CD4-positive, alpha-beta T cell treated with Interleukin-12 subunit alpha and Interleukin-12 subunit beta, for 1 hour (primary cell): ENCODE results near the gene COL4A5.
"Not testable (repeated sequence)": the region's sequence is repeated elsewhere in the genome, so short reads cannot be mapped to it uniquely, and the experiment has no call there.

Source experiments
- DNase-seq: peaks from one replicate; pipeline ENCODE4 v3.0.0-alpha.2; 2020

Gene COL4A5

DNA sequence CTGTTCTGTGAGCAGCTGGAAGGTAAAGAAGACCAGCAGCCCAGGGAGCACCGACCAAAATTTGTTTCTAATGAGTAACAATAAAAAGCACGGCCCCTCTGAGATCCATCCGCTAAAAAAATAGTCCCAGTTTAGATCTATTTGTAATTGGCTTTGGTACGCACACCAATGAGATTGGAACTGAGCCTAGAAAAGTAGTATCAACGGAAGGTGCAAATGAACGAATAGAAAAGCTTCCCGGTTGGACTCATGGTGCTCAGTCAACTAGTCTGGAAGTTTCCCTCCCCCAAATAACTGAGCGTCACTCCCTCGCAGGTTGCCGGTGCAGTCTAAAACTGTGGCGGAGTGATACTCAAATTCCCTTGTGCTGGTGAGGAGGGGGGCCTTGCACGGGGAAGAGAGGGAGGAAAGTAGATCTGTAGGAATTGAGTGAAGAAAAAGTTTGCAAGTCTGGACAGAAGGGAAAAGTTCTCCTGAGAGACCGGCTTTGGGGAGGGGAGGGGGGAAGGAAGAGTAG lies at the start of gene COL4A5:
Gene COL4A5, plus strand, starts transcription at position 413 of the 517 bp plus-strand sequence. CDS start 288 bp downstream, outside the sequence.
- no peak for DNase-seq

DNA sequence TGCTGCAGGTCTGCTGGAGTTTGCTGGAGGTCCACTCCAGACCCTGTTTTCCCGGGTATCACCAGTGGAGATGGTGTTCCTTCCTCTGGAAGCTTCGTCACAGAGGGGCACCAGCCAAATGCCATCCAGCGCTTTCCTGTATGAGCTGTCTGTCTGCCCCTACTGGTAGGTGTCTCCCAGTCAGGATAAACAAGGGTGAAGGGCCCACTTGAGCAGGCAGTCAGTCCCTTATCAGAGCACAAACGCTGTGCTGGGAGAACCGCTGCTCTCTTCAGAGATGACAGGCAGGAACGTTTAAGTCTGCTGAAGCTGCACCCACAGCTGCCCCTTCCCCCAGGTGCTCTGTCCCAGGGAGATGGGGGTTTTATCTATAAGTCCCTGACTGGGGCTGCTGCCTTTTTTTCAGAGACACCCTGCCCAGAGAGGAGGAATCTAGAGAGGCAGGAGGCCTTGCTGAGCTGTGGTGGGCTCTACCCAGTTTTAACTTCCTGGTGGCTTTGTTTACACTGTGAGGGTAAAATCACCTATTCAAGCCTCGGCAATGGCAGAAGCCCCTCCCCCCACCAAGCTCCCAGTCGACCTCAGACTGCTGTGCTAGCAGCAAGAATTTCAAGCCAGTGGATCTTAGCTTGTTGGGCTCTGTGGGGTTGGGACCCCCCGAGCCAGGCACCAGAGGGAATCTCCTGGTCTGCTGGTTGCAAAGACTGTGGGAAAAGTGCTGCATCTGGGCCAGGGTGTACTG lies 48.5 kb upstream of the COL4A5 start:
- not testable (repeated sequence) for DNase-seq

DNA sequence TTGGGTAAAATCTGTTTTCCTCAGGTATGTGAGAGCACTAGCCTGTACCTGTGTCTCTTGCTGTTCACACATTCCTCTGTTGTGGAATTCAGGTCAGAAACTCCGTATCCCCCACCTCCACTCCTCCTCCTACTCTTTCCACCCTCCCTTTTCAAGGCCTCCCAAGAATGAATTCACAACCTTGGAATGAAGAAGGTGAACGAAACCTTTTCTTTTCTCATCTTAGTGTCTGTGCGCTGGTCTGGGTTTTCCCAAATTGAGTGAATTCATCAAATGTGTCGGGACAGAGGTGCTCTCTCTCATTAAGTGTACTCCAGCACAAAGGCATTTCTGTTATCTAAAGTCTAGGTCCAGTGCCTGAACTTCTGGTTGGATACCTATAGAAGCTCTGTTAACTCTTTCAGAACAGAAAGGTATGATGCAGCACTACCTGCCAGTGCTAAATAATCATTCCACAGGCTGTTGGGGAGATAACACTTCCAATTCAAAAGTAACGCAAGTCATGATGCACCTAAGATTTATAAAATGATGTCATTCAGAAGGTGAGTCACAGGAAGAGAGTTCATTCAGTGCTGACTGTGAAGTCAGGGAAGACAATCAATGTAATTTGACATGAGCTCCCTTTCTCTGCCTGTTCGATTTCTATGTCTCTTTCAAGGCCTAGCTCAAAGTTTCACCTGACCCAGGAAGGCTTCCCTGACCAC lies 43.3 kb upstream of the COL4A5 start:
- DNase-seq, result no peak

DNA sequence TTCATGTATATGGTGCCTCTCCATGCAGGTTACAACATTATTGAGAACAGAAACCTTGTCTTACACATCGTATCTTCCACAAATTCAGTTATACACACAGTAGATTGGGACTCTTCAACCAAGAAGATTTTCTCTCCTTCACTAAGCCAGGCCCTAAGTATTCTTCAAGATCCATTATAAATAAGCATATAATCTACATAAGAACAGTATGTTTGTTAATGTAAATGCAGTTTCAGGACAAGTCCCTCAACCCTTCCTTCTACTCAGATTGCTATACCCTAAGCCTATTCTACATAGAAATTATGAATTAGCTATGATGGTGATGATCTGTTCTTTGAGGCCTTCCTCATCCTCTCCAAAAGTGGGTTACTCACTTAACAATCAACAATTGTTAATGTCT lies 42.7 kb upstream of the COL4A5 start:
- DNase-seq, result no peak

DNA sequence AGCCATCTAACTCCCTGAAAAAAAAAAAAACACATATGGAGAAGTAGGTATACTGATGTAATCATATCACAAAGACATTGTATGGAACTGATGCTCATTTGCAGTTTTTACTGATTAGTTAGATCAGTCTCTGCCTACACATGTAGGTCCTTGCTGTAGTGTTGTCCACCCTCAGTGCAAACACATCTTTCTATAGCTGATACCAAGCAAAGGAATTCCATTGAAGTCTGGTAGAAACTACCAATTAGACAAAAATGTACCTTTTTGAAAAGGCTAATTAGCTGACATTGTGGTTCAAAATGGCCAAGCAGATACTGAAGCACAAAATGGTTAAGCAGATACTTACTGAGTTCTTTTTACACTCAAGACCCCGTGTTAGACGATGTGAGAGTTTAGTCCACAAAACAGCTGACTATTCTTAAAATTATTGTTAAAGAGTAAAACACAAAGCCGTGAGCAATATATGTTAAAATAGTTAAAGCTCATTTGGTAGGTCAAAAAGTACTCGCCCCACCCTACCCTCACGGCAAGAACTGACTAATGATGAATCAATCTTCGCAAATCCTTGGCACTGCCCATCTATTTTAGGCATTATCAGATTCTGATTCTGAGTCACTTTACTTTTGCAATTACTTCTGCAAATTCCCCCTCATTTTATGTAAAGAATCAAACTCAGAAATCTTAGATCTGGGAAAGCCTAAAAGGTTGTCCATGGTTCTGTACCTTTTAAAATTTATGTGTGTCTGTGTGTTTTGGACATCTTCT lies 41.8 kb upstream of the COL4A5 start:
- no peak for DNase-seq

DNA sequence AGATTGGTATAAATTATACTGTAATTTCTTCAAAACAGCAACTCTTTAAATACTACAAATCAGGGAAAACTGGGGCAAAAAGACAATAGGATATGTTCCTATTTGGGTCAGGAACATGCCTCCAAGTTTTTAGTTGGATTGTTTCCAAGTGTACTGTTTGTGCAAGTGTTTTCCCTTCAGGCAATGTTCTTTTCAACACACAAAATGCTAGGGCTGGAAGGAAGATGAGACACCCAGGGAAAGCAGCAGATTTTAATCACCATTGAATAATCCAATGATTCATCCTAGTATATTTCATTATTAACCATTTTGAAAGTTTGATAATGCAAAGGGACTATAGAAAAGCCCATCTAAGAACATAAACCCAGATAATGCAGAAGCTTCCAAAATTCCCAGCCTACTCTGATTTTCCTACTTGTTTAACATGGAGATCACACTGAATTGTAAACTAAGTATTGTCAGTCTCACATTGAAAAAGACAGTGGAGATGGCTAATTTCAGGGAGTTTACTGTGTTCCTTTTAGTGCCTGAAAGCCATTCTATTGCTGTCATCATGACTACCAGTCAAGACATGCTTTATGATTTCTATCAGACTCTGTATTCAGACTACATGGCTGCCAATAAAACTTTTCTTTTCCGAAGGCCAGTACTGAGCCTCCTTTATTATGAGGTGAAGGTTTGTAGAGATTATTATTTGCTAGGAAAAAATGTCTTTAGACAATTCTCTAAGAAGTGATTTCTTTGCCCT lies 40.0 kb upstream of the COL4A5 start:
- no peak for DNase-seq

DNA sequence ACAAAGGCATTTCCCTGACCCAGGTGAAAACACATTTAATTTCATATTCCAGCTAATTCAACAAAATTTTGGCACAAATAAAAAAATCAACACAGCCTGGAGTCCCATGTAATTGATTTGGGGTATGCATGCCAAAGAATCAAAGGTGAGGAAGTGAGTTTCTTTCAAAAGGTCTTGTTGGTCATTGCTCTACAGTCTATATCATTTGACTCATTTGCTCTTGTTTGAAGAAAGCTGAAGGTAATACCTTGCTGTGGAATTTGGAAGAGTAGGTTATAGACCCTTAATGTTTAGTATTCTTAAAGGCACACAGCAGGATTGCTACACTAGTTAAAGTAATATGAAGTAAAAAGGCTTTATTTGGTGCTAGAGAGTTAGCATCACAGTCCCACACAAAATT lies 26.9 kb upstream of the COL4A5 start:
- no peak for DNase-seq

DNA sequence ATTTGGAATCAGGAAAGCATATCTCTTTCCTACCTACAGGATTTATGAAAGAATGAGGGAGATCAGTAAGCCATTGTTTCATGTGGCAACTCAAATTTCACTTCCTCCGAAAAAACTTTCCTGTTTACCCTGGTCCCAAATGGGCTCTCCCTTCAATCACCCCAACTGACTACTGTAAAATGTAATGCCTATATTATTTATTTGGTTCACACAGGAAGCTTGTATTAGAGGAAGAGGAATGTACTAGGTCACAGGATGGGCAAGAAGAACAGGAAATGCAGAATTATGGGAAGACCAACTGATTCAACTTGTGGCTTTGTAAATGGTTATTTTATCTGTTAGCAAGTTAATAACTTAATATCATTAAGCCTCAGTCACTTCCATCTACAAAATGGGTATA lies 24.5 kb upstream of the COL4A5 start:
- DNase-seq, result no peak

DNA sequence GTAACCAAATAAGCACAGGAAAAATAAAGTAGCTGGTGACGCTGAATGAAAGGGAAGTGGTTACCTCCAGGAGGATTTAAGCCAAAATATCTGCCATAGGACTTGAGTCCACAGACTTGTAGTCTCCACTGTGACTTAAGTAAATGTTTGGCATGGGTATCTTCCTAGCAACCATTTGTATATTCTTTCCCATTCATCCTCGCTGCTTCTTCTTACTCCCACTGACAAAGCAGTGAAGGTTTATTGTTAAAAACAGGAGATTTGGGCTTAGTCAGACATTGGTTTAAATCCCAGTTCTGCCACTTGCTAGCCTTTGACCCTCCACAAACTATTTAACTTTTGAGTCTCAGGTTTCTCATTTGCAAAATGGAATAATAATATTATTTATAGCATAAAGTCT lies 23.7 kb upstream of the COL4A5 start:
- DNase-seq, result no peak

DNA sequence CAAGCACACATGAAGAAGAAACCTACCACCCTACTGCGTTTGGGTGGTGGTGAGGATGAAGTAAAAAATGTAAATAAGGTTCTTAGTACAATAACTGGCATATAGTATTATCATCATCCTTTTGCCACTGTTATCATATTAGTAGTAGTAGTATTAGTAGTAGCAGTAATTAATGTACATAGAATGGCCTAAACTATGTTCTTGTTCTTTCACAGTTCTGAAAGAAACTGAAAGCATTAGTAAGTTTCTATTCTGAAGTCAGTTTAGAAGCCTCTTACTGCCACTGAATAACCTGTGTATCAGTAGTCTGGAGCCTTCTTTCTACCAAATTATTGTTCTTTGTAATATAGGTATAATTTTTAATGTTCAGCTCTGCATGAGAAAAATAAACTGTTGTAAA lies 22.4 kb upstream of the COL4A5 start:
- no peak for DNase-seq

DNA sequence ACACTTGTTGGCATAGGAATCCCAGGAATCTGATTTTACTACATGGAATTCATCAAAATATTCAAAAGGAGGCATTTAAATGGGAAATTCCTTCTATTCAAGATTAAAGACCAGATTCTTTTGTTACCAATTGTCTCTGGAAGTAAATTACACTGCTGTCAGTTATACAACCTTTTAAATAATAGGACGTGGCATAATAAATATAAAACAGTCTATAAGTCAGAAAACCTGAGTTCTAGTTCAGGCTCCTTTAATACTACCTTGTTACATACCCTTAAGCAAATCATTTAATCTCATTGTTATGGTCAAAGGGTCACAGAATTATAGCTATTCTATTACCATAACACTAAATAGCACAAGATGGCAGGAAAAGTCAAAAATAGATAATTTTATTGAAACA lies 20.2 kb upstream of the COL4A5 start:
- DNase-seq, result no peak

DNA sequence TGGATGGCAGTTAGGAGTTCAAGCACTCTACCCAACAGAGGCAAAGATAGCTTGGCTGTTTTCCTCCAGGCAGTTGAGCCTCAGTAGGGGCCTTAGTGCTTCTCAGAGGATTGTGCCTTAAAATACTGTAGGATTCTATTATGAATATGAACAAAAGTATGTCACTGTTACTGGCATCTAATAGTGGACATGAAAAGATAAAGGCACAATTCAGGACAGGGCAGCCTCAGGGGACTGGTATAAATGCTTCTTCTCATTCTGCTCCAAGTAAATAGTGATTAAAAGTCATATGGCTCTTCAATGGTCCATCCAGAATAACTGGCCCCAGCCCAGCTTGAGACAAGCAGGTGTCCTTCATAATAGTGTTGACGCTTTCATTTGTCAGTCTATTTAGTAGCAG lies 19.2 kb upstream of the COL4A5 start:
- no peak for DNase-seq

DNA sequence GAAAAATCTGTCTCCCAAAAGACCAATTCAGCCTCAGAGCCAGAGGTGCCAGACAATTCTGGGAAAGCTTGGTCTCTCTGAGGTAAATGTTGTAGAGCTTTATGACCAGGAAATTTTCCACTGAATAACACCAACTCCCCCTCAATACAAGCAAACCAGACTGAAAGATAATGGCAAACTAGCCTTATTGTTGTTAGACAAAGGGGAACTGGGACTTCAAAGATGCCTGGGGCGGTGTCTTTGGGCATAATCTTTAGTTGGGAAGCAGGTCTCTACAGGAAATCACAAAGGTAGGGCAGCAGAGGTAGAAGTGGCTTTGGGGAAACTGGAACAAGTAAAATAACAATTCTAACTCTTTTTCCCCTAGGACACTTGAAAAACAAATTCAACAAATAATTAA lies 13.4 kb upstream of the COL4A5 start:
- no peak for DNase-seq

DNA sequence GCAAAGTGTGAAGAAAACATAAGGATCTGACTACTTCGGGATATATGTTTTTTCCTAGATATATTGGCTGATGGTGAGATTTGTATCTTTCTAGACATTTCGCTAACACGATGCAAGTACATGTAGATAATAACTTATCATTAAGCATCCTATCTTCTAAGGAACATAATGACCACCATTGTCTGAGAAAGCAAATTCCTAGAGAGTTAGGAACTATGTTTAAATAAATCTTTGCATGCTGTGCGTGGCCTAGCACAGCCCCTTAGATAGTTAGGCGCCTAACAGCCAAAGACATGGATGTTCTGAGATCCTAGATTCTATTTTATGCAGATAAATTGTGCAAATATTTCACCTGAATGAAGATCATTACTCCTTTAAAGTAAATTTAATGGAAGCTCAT lies 4.4 kb upstream of the COL4A5 start:
- DNase-seq, result no peak

DNA sequence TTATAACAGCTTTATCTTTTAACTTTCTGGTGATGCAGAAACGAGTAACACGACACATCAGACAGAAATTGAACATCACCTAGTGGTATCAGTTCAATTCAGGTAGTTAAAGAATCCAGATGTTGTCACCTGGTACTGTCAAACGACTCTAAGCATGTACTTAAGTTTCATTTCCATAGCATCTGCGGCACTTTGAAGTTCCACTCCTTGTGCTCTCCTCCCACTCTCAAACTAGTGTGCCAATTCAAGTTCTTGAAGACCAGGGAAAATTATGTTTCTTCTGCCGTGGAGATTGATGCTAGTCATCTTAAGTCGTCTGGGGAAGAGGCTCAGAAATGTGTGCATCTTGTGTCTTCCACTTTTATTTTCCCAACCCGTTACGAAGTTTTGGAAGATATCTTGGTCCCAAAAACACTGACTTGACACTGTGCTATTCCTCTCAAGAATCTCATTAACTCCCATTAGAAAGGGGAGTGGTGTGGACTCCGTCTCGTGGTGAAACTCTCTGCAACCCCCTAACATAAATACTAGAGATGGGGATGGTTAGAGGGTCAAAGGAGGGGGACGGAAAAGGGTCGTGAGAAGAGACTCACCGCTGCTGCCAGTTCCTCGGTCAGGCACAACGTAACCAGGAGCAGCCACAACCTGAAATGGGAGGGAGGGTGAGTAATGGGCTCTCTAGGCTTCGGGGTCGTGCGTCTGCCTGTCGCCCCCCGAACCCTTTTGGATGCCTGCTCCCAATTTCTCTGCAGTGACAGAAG lies 2.1 kb upstream of the COL4A5 start:
- no peak for DNase-seq

DNA sequence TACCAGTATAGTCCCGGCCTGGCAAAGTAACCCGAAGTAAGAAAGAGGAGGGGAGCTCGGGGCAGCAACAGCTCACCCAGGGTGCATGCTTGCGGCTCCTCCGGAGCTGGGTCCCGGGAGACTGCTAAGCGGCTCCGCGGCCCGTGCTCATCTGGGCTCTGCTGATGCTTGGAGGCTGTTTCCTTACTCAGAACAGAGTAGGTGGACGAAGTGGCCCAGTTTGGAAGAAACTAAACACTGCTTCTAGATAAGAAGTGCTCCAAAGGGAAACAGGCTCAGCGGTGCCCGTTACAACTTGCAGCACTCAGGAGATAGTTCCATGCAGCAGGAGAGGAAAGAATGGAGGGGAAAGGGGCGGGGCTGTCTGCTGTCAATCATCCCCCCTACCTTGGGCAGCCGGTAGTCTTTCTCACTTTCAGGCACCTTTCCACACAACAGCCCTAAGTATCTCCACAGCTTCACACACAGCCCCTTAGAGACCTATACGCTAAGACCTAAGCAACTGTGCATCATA lies 1.5 kb upstream of the COL4A5 start, which contains the start of gene COL4A6:
Gene COL4A6, minus strand, starts transcription at position 313 of the 514 bp plus-strand sequence. Its CDS starts 226 bp downstream, at position 87.
- DNase-seq, result no peak

DNA sequence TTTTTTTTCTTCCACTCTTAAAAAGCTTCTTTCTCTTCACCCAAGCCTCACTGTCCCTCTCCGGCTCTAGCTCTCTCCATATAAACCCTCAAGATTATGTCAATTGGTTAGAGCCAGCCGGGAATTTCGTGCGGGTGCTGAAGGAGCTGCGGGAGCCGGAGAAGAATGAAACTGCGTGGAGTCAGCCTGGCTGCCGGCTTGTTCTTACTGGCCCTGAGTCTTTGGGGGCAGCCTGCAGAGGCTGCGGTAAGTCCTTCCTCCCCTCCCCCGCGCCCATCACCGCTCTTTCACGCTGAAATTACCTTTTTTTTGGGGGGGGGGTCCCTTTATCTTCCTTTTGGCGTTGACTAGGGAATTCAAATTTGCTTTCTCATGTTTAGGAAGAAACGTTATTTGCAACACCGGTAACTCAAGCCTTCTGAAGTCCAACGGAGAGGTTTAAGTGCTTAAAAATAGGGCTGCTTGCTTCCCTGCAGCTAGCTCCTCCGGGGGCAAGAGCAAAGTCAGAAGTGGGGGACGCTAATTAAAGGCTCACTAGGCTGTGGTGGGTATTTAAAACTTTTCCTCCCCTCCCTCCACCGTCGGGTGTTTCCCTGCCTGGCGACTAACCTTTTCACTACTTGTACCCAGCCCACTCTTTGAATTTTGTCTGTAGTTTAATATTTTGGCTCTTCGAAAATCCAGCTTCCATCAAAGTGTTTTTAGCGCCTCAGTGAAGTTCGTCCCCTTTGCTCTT lies 491 bp downstream of the COL4A5 start:
- no peak for DNase-seq

DNA sequence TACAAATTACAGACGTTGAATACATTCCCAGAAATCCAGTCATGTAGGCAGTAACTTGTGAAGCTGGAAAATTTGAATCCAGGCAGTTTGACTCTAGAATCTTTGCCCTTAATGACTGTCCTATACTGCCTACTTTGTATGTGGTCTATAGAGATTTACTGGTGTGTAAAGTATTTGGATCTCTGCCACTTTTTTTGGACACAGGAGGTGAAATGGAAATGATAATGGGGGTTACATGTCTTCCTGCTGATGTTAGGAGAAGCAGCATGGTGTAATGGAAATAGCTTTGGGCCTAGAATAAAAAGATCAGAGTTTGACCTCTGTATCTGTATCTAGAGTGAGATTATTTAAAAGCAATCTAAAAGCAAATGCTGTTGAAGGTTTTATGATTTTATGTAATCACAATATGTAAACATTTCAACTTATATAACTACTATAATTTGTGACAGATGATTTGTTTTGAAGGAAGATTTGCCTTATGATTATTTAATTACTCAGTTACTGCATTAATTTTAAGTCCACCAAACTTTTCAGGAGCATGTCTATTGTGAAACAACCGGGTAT lies 3.3 kb downstream of the COL4A5 start:
- no peak for DNase-seq

DNA sequence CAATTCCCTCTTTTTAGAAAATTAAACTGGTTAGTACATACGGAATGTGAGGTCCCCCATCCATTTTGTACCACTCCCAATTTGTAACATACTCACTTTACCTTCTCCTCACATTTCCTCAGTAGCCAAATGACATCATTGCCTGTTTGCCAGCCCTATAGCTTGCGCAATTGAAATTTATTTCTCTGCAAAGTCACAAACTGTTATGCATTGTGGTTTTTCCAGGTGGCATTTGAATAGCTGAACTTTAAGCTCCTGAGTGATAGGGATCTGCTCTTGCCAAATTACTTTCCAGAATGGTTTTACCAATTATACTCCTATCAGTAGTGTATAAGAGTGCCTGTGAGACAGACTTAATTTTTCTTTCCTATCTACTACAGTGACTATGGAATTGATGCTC lies 7.7 kb downstream of the COL4A5 start:
- DNase-seq, result no peak

DNA sequence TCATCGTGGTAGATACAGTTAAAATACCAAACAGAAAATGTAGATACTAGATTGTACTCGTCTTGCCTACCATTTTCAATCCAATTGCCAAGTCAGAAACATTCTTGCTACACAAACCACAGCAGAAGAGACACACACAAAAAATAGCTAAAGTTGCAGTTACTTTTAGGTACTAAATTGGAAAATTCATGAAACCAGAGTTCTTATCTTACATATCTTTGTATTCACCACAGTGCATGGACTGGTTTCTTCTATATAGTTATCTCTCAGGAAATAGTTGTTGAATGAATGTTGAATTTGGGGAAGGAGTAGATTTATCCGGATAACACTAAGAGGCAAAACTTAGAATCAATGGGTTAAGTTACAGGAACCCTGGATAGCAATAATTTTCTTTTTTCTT lies 14.2 kb downstream of the COL4A5 start:
- DNase-seq, result no peak
